Hindlimb muscle (tissue), 1 donor: ENCODE measurements around the gene LRRC8E. TPM values are rescaled to one million over a fixed set of nuclear protein-coding genes. Genes with fewer than 3 reads are reported as not detected.

ENCODE experiments used
- DNase-seq: peaks from one replicate; pipeline ENCODE4 v3.0.0-alpha.2; 2013
- polyA plus RNA-seq: library from polyadenylated mRNA; unstranded; fragments of 120-200 nt; gene quantifications from one replicate; pipeline ENCODE4 v1.2.1, GENCODE V29; 2013; ENCODE audit not compliant: insufficient read length

The LRRC8E gene
- not detected for polyA plus RNA-seq

GRCh38 chr19:7888145-7888825 lies at the start of gene LRRC8E:
Gene LRRC8E, plus strand, starts transcription at chr19:7888510. Its CDS starts 7,094 bp downstream, at chr19:7895604.
- DNase-seq: no peak

GRCh38 chr19:7839476-7839875 lies 48.8 kb upstream of the LRRC8E start:
- DNase-seq: no peak

DNA sequence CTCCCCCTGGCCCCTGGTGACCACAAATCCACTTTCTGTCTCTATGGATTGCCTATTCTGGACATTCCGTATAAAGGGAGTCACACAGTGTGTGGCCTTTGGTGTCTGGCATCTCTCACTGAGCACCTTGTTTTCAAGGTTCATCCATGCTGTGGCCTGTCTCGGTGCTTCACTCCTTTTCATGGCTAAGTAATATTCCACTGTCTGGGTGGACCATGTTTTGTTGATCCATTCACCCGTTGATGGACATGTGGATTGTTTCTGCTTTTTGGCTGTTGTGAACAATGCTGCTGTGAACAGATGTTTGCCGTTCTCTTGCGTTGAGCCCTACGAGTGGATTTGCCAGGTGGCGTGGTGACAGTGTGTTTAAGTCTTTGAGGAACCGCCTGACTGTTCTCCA lies 47.7 kb upstream of the LRRC8E start:
- no peak for DNase-seq

DNA sequence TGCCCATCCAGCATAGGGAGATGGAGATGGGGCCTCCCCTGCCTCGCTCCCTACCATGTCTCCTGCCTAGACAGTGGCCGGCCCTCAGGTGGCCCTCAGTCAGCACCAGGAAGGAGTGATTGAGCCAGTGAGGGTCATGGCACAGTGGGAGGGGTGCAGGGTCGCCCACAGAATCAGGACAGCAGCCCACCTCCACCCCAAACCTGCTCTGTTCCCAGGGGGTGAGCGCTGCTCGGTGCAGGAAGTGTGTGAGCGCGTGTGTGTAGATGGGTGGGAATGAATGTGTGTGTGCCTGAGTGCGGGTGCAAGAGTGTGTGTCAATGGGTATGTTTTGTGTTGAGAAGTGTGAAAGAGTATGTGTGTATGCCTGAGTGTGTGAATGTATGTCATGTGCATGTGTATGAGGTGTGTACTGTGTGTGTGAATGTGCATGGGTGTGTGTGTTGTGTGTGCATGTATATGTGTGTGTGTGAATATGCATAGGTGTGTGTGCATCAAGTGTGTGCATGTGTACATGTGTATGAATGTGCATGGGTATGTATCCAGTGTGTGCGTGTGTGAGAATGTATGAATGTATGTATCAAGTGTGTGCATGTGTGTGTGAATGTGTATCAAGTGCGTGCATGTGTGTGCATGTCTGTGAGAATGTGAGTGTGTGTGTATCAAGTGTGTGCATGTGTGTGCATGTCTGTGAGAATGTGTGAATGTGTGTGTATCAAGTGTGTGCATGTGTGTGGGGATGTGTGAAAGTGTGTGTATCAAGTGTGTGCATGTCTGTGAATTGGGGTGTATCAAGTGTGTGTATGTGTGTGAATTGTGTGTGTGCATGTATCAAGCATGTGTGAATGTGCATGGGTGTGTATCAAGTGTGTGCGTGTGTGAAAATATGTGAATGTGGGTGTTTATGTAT lies 46.3 kb upstream of the LRRC8E start:
- no peak for DNase-seq

GRCh38 chr19:7842661-7843294 lies 45.5 kb upstream of the LRRC8E start:
- DNase-seq: no peak

DNA sequence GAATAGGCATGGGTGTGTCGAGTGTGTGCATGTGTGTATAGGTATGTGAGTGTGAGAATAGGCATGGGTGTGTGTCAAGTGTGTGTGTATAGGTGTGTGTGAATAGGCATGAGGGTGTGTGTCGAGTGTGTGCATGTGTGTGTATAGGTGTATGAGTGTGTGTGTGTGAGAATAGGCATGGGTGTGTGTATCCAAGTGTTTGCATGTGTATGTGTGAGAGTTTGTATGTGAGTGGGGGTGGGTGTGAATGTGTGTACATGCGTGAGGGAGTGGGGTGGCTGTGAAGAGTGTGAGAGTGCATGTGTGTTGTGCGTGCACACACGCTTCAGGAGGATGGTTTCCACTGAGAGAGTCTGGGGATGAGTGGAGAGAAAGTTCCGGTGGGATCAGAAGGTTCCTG lies 44.8 kb upstream of the LRRC8E start:
- no peak for DNase-seq

- DNase-seq: no peak
Measured at GRCh38 chr19:7844405-7844804, 43.9 kb upstream of the LRRC8E start.

DNA sequence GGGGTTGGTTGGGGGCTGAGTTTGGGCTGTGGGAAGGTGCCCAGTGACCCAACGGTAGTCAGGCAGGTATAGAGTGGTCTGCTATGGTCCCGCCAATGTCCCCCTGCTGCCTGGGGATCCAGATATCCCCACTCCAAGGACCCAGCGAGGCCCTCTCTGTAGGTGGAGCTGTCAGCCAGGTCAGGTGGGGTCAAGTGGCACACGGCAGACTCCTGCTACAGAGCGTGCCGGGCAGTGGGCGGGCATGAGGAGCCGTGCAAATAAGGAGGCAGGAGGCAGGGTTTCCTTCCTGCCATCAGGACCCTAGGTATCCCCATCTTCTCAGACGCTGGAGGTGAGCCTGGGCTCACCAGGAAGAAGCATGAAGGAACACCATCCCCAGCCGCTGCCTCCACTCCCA lies 43.4 kb upstream of the LRRC8E start:
- DNase-seq: no peak

DNA sequence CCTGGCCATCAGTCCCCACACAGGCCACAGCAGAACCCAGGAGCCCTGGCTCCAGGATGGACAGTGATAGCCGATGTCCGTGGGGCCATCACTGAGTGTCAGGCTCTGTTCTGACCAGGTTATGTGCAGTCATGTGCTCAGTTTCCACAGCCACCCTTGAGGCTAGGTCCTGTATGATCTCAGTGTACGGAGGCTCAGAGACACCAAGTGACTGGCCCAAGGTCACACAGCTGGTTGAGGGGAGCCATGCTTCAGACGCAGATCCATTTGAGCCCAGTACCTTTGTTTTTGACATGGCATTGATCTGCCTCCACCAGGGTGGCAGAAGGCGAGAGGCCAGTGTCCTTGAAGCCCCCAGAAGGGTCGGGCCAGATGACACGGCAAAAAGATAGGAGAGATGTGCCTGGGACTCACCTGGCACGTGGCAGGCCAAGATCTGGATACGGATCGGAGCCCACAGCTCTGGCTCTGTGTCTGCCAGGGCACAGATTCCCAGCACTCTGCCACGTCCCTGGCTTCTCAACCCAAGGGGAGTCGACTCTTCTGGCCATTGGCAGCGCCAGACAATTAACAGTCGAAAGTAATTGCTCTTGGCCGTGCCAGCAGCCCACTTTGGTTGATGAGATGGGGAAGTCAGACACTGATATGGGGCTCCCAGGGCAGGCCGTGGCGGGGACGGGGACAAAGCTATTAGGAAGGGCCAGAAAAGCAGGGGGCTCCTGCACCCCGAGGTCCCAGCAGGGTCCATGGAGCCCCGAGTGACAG lies 42.7 kb upstream of the LRRC8E start:
- no peak for DNase-seq

DNA sequence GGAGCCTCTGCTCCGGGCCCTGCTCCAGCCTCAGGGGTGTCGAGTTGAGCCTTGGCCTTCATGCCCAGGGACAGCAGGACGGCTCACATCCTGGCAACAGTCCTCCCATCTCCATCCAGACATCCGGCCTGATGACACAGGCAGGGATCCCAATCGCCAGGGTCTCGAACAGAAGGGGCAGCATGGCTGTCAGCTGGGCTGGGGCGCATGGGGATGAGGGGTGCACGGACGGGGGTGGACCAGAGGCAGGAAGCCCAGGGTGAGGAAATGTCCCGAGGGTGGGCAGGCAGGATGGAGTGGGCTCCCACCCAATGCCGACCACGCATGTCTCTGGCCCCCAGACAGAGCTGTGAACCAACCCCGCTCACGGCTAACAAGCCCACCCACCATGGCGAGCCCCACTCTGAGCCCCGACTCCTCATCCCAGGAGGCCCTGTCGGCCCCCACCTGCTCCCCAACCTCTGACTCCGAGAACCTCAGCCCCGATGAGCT lies 42.1 kb upstream of the LRRC8E start:
- DNase-seq: no peak

GRCh38 chr19:7847664-7848063 lies 40.6 kb upstream of the LRRC8E start:
- DNase-seq: no peak

- no peak for DNase-seq
Measured at GRCh38 chr19:7848779-7849457, 39.4 kb upstream of the LRRC8E start.

- DNase-seq: no peak
Measured at GRCh38 chr19:7849631-7849999, 38.7 kb upstream of the LRRC8E start.

GRCh38 chr19:7850000-7850813 lies 38.1 kb upstream of the LRRC8E start:
- no peak for DNase-seq

GRCh38 chr19:7850945-7851622 lies 37.2 kb upstream of the LRRC8E start:
- DNase-seq: no peak

GRCh38 chr19:7851623-7852500 lies 36.4 kb upstream of the LRRC8E start:
- no peak for DNase-seq

GRCh38 chr19:7852851-7853769 lies 35.2 kb upstream of the LRRC8E start:
- DNase-seq: no peak

DNA sequence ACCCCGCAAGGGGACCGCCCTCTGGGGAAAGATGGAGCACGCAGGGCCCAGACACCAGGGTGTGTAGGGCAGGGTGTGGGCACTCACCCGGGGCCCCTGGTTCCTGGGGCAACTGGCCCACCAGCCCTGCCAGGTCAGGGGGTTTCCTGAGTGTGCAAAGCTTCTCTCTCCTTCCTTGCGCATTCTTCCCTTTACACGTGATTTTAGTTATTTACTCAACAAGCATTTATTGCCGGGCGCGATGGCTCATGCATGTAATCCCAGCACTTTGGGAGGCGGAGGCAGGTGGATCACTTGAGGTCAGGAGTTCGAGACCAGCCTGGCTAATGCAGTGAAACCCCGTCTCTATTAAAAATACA lies 34.6 kb upstream of the LRRC8E start:
- no peak for DNase-seq
